SK-N-SH (cell line): ENCODE data around the gene ZPBP2. TPM values are rescaled to one million over a fixed set of nuclear protein-coding genes. Genes with fewer than 3 reads are reported as not detected.

Experiments used
- CTCF ChIA-PET: fragments of 300-600, 350-600 bp; formaldehyde crosslinking; extraction: SDS; loops from one replicate; lab custom pipeline; 2021; lab: Yijun Ruan, JAX
- POLR2A ChIA-PET: fragments of 350-600 bp; sonication (Branson Sonifier 250); formaldehyde crosslinking; extraction: SDS; loops from one replicate; lab custom pipeline; 2020; ENCODE audit warnings: antibody characterized with exemption, inconsistent platforms; lab: Yijun Ruan, JAX
- DNase-seq: peaks from one replicate; pipeline ENCODE4 v3.0.0; 2012
- H2AFZ ChIP-seq: fragments of 200-600 bp; sonication (generic); 2 replicates; pipeline ENCODE4 v1.8.1; 2016; ENCODE audit warnings: antibody characterized with exemption, mild to moderate bottlenecking, low read depth
- H3F3A ChIP-seq: fragments of 200-600 bp; sonication (generic); replicated peaks from 2 replicates; pipeline ENCODE3; 2016; ENCODE audit warnings: antibody characterized with exemption, mild to moderate bottlenecking; ENCODE audit not compliant: insufficient read depth
- H3K27ac ChIP-seq, 2 experiments: fragments of 200-500 bp in 1 of 2; fragments of 200-600 bp in 1 of 2; sonication (Bioruptor generic) in 1 of 2; sonication (generic), shearing (Covaris generic) in 1 of 2; 2 replicates each; pipeline versions ENCODE4 v1.5.1 to v1.6.1; 2014 to 2016; ENCODE audit warnings: low read depth in 2 of 2, inconsistent platforms in 1 of 2, low read length in 1 of 2, mild to moderate bottlenecking in 1 of 2, mixed read lengths in 1 of 2
- H3K27me3 ChIP-seq: fragments of 200-600 bp; sonication (generic), shearing (Covaris generic); 2 replicates; pipeline ENCODE4 v1.6.1; 2016; ENCODE audit warnings: mixed run types; ENCODE audit not compliant: insufficient read depth
- H3K36me3 ChIP-seq, 2 experiments: fragments of 200-500 bp in 1 of 2; fragments of 200-600 bp in 1 of 2; sonication (Bioruptor generic) in 1 of 2; sonication (generic) in 1 of 2; replicated peaks in 1 of 2; 2 replicates each; pipeline versions ENCODE3 to v1.5.1; 2014 to 2016; ENCODE audit warnings: low read length in 1 of 2, mild to moderate bottlenecking in 1 of 2; ENCODE audit not compliant: insufficient read depth in 2 of 2, control insufficient read depth in 1 of 2
- H3K4me1 ChIP-seq, 2 experiments: fragments of 200-500 bp in 1 of 2; fragments of 200-600 bp in 1 of 2; sonication (Bioruptor generic) in 1 of 2; sonication (generic), shearing (Covaris generic) in 1 of 2; 2 replicates each; pipeline versions ENCODE4 v1.5.1 to v1.6.1; 2014 to 2016; ENCODE audit warnings: low read depth in 1 of 2, low read length in 1 of 2, mixed run types in 1 of 2; ENCODE audit not compliant: insufficient read depth in 2 of 2, control insufficient read depth in 1 of 2
- H3K4me2 ChIP-seq: fragments of 200-600 bp; sonication (generic), shearing (Covaris generic); 2 replicates; pipeline ENCODE4 v1.6.1; 2017; ENCODE audit warnings: mixed run types
- H3K4me3 ChIP-seq, 2 experiments: fragments of 200-500 bp in 1 of 2; fragments of 200-600 bp in 1 of 2; sonication (Bioruptor generic) in 1 of 2; sonication (generic), shearing (Covaris generic) in 1 of 2; 2 replicates each; pipeline versions ENCODE4 v1.5.1 to v1.8.1; 2014 to 2016; ENCODE audit warnings: low read depth in 2 of 2, inconsistent platforms in 1 of 2, low read length in 1 of 2, mild to moderate bottlenecking in 1 of 2, mixed read lengths in 1 of 2, moderate library complexity in 1 of 2
- H3K79me2 ChIP-seq: fragments of 200-600 bp; sonication (generic); 2 replicates; pipeline ENCODE4 v1.8.1; 2017; ENCODE audit warnings: mild to moderate bottlenecking; ENCODE audit not compliant: insufficient read depth
- H3K9ac ChIP-seq: fragments of 200-600 bp; sonication (generic); 2 replicates; pipeline ENCODE4 v1.6.1; 2017; ENCODE audit warnings: mixed run types
- H3K9me2 ChIP-seq: fragments of 200-600 bp; sonication (generic); 2 replicates; pipeline ENCODE4 v1.6.1; 2017; ENCODE audit warnings: mixed run types
- H3K9me3 ChIP-seq: fragments of 200-600 bp; sonication (generic); 2 replicates; pipeline ENCODE4 v1.6.1; 2017; ENCODE audit warnings: mixed run types, mild to moderate bottlenecking, moderate library complexity
- H4K20me1 ChIP-seq: fragments of 200-600 bp; sonication (generic); 2 replicates; pipeline ENCODE4 v1.6.1; 2017; ENCODE audit warnings: mild to moderate bottlenecking, mixed run types; ENCODE audit not compliant: insufficient read depth
- CHD2 ChIP-seq: fragments of 150-350 bp; IDR thresholded peaks from 2 replicates; pipeline ENCODE4 v1.6.1; 2018; ENCODE audit warnings: low read length; ENCODE audit not compliant: partially characterized antibody
- ELF1 ChIP-seq: IDR thresholded peaks from 2 replicates; pipeline ENCODE4 v1.4.0; 2012
- EP300 ChIP-seq, 2 experiments: IDR thresholded peaks; 2 replicates each; pipeline versions ENCODE4 v1.4.0 to v1.6.1; 2012; ENCODE audit warnings: borderline replicate concordance in 1 of 2, low read depth in 1 of 2, low read length in 1 of 2
- FOXM1 ChIP-seq: IDR thresholded peaks from 2 replicates; pipeline ENCODE4 v1.4.0; 2012; ENCODE audit warnings: low read depth, mild to moderate bottlenecking
- GABPA ChIP-seq: IDR thresholded peaks from 2 replicates; pipeline ENCODE4 v1.4.0; 2012; ENCODE audit warnings: low read depth, mild to moderate bottlenecking
- MEF2A ChIP-seq: IDR thresholded peaks from 2 replicates; pipeline ENCODE4 v1.4.0; 2012; ENCODE audit warnings: low read depth, borderline replicate concordance
- NFIC ChIP-seq: IDR thresholded peaks from 2 replicates; pipeline ENCODE4 v1.4.0; 2012; ENCODE audit warnings: borderline replicate concordance
- NRF1 ChIP-seq: IDR thresholded peaks from 2 replicates; pipeline ENCODE4 v1.6.1; 2012; ENCODE audit warnings: low read depth, mild to moderate bottlenecking, low read length
- RCOR1 ChIP-seq: fragments of 150-350 bp; IDR thresholded peaks from 2 replicates; pipeline ENCODE4 v1.6.1; 2017; ENCODE audit warnings: antibody characterized with exemption, low read length
- TEAD4 ChIP-seq: IDR thresholded peaks from 2 replicates; pipeline ENCODE4 v1.4.0; 2012; ENCODE audit warnings: mild to moderate bottlenecking, borderline replicate concordance; ENCODE audit not compliant: insufficient read depth
- WGBS: methylation state at CpG from one replicate; pipeline ENCODE4 v1.1.6; 2017; ENCODE audit warnings: low lambda C conversion rate; 5-methylcytosine and 5-hydroxymethylcytosine counted together
- polyA plus RNA-seq, 3 experiments: library from polyadenylated mRNA; depleted of rRNA; stranded (reverse); fragments of >200 nt; gene quantifications; 2 replicates each; pipeline ENCODE4 v1.2.3, GENCODE V29; 2012
- TF ChIP-seq, protein P1 (sequence below): IDR thresholded peaks from 2 replicates; pipeline ENCODE4; 2012
- TF ChIP-seq, protein P2 (sequence below): IDR thresholded peaks from 2 replicates; pipeline ENCODE4 v1.4.0; 2012; ENCODE audit warnings: low read depth
- TF ChIP-seq, protein P3 (sequence below): IDR thresholded peaks from 2 replicates; pipeline ENCODE4 v1.6.1; 2012; ENCODE audit warnings: mild to moderate bottlenecking, low read depth, low read length, moderate library complexity
- TF ChIP-seq, protein P4 (sequence below): fragments of 150-350 bp; IDR thresholded peaks from 2 replicates; pipeline ENCODE4 v1.6.1; 2017; ENCODE audit warnings: antibody characterized with exemption, low read length, low read depth, borderline replicate concordance

The ZPBP2 gene
- polyA plus RNA-seq, 1 of the 3 experiments (the other 2 are of a cell fraction): not detected

DNA sequence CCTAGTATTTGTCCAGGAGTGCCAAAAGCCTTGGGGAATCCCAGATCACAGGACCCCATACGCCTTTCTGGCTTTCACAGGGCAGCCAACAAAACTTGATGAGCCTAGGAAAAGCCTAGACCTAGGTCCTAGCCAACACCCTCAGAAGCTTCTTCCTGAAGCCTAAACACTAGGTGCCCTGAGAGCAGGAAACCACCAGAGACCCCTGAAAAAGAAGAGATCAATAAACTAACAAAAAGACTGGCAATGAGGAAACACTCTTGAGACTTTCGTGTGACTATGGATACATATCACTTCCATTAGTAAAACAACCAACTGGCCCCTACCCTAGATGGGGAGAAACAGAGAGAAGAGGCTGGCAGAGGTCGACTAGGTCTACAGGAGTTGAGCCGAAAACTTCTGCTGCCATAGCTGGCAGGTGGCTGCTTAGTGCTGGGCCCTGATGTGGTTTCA, 58.2 kb downstream of the ZPBP2 start:
- no peak overlapping the region for H2AFZ ChIP-seq
- H3F3A ChIP-seq: peaks cover 27% of the 10 kb centered on the region
- peak overlapping the region; percentile 86; the same call in 1 of the 2 replicates for H3K9ac ChIP-seq
- H3K27ac ChIP-seq: no peak overlapping the region
- H3K9me2 ChIP-seq: no peaks in the 10 kb centered on the region
- peaks cover 37% of the 10 kb centered on the region for H3K79me2 ChIP-seq
- 73% methylated on average over 4 of the region's 4 CpGs for WGBS
- peaks cover 8 to 32% of the 10 kb centered on the region in 2 experiments; a peak in 3 of 4 replicates for H3K4me1 ChIP-seq
- TF ChIP-seq EP300 (IDR thresholded peaks at IDR 0.05; ENCODE audit: borderline replicate concordance in 1 of 2, low read depth in 1 of 2, low read length in 1 of 2) (no peak), CHD2 (no peak), MEF2A (no peak), ELF1 (no peak), NRF1 (no peak), FOXM1 (no peak), TEAD4 (no peak), GABPA (no peak), RCOR1 (no peak), NFIC (no peak)
- TF ChIP-seq, protein P1, sequence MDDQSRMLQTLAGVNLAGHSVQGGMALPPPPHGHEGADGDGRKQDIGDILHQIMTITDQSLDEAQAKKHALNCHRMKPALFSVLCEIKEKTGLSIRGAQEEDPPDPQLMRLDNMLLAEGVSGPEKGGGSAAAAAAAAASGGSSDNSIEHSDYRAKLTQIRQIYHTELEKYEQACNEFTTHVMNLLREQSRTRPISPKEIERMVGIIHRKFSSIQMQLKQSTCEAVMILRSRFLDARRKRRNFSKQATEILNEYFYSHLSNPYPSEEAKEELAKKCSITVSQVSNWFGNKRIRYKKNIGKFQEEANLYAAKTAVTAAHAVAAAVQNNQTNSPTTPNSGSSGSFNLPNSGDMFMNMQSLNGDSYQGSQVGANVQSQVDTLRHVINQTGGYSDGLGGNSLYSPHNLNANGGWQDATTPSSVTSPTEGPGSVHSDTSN: no peak
- TF ChIP-seq, protein P2, sequence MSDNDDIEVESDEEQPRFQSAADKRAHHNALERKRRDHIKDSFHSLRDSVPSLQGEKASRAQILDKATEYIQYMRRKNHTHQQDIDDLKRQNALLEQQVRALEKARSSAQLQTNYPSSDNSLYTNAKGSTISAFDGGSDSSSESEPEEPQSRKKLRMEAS: no peak
- TF ChIP-seq, protein P3, sequence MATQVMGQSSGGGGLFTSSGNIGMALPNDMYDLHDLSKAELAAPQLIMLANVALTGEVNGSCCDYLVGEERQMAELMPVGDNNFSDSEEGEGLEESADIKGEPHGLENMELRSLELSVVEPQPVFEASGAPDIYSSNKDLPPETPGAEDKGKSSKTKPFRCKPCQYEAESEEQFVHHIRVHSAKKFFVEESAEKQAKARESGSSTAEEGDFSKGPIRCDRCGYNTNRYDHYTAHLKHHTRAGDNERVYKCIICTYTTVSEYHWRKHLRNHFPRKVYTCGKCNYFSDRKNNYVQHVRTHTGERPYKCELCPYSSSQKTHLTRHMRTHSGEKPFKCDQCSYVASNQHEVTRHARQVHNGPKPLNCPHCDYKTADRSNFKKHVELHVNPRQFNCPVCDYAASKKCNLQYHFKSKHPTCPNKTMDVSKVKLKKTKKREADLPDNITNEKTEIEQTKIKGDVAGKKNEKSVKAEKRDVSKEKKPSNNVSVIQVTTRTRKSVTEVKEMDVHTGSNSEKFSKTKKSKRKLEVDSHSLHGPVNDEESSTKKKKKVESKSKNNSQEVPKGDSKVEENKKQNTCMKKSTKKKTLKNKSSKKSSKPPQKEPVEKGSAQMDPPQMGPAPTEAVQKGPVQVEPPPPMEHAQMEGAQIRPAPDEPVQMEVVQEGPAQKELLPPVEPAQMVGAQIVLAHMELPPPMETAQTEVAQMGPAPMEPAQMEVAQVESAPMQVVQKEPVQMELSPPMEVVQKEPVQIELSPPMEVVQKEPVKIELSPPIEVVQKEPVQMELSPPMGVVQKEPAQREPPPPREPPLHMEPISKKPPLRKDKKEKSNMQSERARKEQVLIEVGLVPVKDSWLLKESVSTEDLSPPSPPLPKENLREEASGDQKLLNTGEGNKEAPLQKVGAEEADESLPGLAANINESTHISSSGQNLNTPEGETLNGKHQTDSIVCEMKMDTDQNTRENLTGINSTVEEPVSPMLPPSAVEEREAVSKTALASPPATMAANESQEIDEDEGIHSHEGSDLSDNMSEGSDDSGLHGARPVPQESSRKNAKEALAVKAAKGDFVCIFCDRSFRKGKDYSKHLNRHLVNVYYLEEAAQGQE: no peak
- TF ChIP-seq, protein P4, sequence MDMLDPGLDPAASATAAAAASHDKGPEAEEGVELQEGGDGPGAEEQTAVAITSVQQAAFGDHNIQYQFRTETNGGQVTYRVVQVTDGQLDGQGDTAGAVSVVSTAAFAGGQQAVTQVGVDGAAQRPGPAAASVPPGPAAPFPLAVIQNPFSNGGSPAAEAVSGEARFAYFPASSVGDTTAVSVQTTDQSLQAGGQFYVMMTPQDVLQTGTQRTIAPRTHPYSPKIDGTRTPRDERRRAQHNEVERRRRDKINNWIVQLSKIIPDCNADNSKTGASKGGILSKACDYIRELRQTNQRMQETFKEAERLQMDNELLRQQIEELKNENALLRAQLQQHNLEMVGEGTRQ: no peak
- TF ChIP-seq, all 33 proteins: peak for 0
- no peak for DNase-seq
- Histone ChIP-seq H3K9me3 (no peaks in the 10 kb centered on the region), H3K36me3 (peaks cover 9 to 30% of the 10 kb centered on the region in 2 experiments), H3K4me2 (peak overlapping the region; percentile 96), H3K4me3 (peak overlapping the region; percentile 60 to 92), H4K20me1 (peaks cover 37% of the 10 kb centered on the region), H3K27me3 (no peaks in the 10 kb centered on the region)
- ChIA-PET CTCF (interaction anchor here (1.2 to 3.4 kb wide), 3 partner anchors 10 to 33 kb away, joined by 4 to 20 read pairs (median 5); no protein-coding TSS in a partner anchor), POLR2A (no interaction called here)
